Right lobe of liver (tissue), 4 donors: ENCODE measurements around the gene CHRM2.

Experiments used
- CTCF ChIP-seq, 4 donors: fragments of 200-600 bp in 3 of 4; fragments of 450-650 bp in 1 of 4; IDR thresholded peaks; one replicate each; pipeline versions ENCODE4 v1.5.1 to v1.8.0; 2016 to 2022; ENCODE audit warnings: antibody characterized with exemption in 4 of 4, mild to moderate bottlenecking in 2 of 4
- POLR2A ChIP-seq: fragments of 450-650 bp; IDR thresholded peaks from one replicate; pipeline ENCODE4 v1.6.1; 2017; ENCODE audit warnings: antibody characterized with exemption, mild to moderate bottlenecking
- donor health status: DM: no; HTN: no; CAD: no.
- donor health status: DM: no; HTN: no; CAD: no.
- donor health status: DM: no; HTN: yes; CAD: no.

GRCh38 chr7:136942401-136942800 is 73.9 kb downstream of the CHRM2 start:
- TF ChIP-seq CTCF (IDR thresholded peaks at IDR 0.05) (no peak), POLR2A (no peak)
